Right cardiac atrium (tissue), 5 donors: ENCODE measurements around the gene C2orf76. TPM values are rescaled to one million over a fixed set of nuclear protein-coding genes. Genes with fewer than 3 reads are reported as not detected.
"Not testable (repeated sequence)": the region's sequence is repeated elsewhere in the genome, so short reads cannot be mapped to it uniquely, and the experiment has no call there.

ENCODE experiments used
- ATAC-seq, 2 donors: fragments of 200-7000 bp; cut with Tn5 transposase; one replicate each; pipeline versions ENCODE4 v1.8.0 to v1.9.1; 2020; ENCODE audit warnings: moderate library complexity in 2 of 2, mild to moderate bottlenecking in 1 of 2
- DNase-seq, 3 donors: peaks; one replicate each; pipeline ENCODE4 v3.0.0-alpha.2; 2020
- H3K27ac ChIP-seq: one replicate; pipeline ENCODE4 v1.5.1; 2013; ENCODE audit warnings: mild to moderate bottlenecking, low read length, control low read depth, moderate library complexity
- H3K27me3 ChIP-seq: one replicate; pipeline ENCODE4 v1.6.1; 2013; ENCODE audit not compliant: control insufficient read depth, insufficient read depth
- H3K4me1 ChIP-seq: one replicate; pipeline ENCODE4 v1.6.1; 2013; ENCODE audit warnings: low read length; ENCODE audit not compliant: control insufficient read depth, insufficient read depth
- H3K4me3 ChIP-seq: one replicate; pipeline ENCODE4 v1.5.1; 2013; ENCODE audit warnings: low read length, control low read depth
- H3K9me3 ChIP-seq: one replicate; pipeline ENCODE4 v1.6.1; 2013; ENCODE audit warnings: low read length; ENCODE audit not compliant: control insufficient read depth
- WGBS: extraction: QIAGEN DNeasy Blood & Tissue Kit; methylation state at CpG from one replicate; pipeline ENCODE4 v1.1.7; 2013; 5-methylcytosine and 5-hydroxymethylcytosine counted together
- intact Hi-C, 4 donors: fragments of 100-400 bp; cut with DNase I; formaldehyde crosslinking; loops; one replicate each; pipeline versions ENCODE4 v1.11.0 to v1.14.0; 2022 to 2023
- polyA plus RNA-seq: library from polyadenylated mRNA; stranded (reverse); fragments of 200-250 nt; gene quantifications from one replicate; pipeline ENCODE4 v1.2.3, GENCODE V29; 2013
- total RNA-seq, 4 donors: library from RNA; stranded (reverse); fragmentation: NEBNext Ultra II Directional; extraction: Animal tissue kit (Norgen Biotek cat#: 25700); gene quantifications; one replicate each; pipeline ENCODE4 v1.2.1, GENCODE V29; 2021
- donor health status: healthy with polysubstance abuse.
- donor health status: DM: no; HTN: yes; CAD: no.
- donor health status: DM: no; HTN: no; CAD: no.
- donor health status: DM: no; HTN: yes; CAD: no; lungs with severe emphysema.
- donor health status: DM: yes; HTN: yes; CAD: no.

Gene C2orf76
- total and polyA plus RNA-seq, 5 donors: 11.4 to 27.7 (median 13.0) TPM

DNA sequence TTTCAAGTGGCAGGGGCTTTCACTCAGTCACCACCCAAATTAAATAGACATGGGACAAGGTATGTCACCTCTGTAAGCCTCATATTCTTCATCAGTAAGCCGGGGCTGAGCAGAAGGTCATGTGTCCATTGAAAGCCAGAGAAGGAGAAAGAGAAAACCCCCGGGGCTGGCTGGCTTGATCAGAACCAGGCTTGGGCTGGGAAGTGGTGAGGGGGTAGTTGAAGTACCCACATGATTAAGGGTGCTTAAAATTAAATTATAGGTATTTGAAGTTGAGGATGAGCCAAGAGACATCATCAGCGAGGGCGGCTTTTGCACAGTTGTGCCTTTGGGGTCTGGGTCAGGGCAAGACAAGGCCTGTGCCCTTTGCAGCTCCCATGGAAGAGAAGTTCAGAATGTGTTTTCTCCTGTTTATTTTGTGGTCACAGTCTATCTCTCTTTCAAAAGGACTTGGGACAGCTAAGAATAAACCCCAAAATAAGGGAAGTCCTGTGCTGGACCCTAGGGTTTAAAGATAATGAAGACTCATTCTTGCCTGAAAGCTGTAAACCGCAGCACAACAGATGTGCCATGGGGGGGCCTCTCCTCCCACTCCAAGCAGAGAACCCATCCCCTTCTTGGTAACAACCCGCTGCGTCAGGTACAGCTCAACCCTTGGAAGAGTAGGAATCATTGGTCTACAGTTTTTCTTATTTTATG is 10.8 kb upstream of the C2orf76 start:
- Histone ChIP-seq H3K4me1 (no peaks in the 10 kb centered on the region), H3K9me3 (no peaks in the 10 kb centered on the region), H3K27me3 (no peaks in the 10 kb centered on the region), H3K27ac (no peak overlapping the region), H3K4me3 (no peak overlapping the region)
- DNase-seq: no peak
- ATAC-seq: no peak
- intact Hi-C loops: no loop called here
- WGBS: 85% methylated on average over 7 of the region's 7 CpGs

DNA sequence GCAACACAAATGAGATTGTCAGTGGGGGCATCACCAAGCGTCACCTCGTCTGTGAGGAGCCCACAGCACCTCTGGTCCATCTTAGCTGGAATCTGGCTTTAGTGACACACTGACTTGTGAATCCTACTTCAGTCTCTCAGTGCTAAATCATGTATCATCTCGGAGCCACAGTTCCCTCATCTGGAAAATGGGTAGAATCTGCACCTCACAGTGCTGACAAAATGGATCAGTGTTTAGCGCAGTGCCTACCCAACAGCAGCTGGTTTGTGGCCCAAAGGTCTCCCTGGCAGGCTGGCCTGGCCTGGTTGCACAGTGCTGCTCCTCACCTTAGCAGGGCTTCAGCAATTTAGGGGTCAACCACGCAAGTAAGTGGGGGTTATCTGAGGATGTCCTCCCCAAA is 10.2 kb upstream of the C2orf76 start:
- Histone ChIP-seq H3K27me3 (no peaks in the 10 kb centered on the region), H3K4me1 (no peaks in the 10 kb centered on the region), H3K27ac (no peak overlapping the region), H3K4me3 (no peak overlapping the region), H3K9me3 (no peaks in the 10 kb centered on the region)
- 93% methylated on average over 5 of the region's 5 CpGs for WGBS
- intact Hi-C loops: no loop called here
- no peak for ATAC-seq
- no peak for DNase-seq

DNA sequence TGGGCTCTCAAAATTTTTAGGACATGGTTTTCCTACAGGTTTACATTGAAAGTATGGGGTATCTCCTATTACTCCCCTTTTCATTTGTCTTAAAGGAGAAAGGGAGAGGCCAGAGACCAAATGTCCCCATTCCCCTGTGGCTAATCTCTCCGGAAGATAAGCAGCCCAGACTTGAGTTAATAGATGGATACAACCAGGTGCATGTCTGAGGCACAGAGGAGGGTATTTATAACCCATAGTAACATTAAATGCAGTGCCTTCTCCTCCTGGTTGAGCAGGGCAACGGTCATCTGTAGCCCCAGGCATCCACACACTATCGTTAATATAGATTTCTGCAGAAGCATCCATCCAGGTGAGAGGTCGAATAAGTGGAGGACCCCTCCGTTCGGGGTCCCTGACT is 9.8 kb upstream of the C2orf76 start:
- H3K4me3 ChIP-seq, H3K27ac ChIP-seq, H3K9me3 ChIP-seq, H3K4me1 ChIP-seq, H3K27me3 ChIP-seq, DNase-seq, intact Hi-C loops, ATAC-seq: not testable (repeated sequence)
- 85% methylated on average over 6 of the region's 6 CpGs for WGBS

DNA sequence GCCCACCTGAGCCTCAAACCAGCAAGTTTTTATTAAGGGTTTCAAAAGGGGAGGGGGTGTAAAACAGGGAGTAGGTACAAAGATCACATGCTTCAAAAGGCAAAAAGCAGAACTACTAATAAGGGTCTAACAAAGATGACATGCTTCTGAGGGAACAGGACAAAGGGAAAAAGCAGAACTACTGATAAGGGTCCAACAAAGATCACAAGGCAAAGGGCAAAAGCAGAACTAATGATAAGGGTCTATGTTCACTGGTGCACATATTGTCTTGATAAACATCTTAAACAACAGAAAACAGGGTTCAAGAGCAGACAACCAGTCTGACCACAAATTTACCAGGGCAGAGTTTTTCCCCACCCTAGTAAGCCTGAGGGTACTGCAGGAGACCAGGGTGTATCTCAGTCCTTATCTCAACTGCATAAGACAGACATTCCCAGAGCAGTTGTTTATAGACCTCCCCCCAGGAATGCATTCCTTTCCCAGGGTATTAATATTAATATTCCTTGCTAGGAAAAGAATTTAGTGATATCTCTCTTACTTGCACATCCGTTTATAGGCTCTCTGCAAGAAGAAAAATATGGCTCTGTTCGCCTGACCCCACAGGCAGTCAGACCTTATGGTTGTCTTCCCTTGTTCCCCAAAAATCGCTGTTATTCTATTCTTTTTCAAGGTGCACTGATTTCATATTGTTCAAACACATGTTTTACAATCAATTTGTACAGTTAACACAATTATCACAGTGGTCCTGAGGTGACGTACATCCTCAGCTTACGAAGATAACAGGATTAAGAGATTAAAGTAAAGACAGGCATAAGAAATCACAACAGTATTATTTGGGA is 7.5 kb upstream of the C2orf76 start:
- ATAC-seq, H3K27ac ChIP-seq, intact Hi-C loops, DNase-seq, H3K4me1 ChIP-seq, H3K27me3 ChIP-seq, H3K9me3 ChIP-seq, H3K4me3 ChIP-seq: not testable (repeated sequence)
- WGBS: 95% methylated on average over 5 of the region's 5 CpGs

DNA sequence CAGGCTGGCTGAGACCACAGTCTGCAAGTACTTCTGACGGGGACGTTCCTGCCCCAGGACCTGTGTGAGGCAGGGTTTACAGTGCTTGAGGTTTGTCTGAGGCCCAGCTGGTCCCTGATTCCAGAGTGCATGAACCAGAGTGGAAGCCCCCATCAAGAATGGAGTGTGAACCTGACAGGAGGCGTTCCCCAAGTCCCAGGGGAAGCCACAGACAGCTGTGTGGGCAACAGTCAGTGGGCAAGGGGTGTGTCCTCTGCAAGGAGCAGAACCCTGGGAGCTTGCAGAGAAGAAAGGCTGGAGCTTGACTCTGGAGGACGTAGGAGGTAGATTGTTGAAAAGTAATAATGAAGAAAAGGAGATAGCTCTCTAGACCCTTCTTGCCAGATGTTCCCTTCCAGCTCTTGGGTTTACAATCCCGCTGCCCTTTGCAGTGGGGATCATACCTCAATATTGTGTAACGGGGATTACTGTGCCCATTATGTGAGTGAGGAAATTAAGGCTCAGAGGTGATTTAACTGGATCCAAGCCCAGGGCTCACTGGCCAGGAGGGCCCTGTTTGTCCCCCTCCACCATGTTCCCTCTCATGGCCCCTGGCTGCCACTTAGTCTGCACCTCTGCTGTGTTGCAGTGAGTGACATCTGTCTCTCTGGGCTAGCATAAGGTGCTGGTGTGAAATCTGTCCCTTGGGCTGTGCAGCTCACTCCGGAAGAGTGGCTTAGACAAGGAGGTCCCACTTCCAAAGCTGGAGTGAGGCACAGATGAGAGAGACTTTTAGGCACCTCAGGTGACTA is 6.3 kb upstream of the C2orf76 start:
- Histone ChIP-seq H3K27ac (no peak overlapping the region), H3K9me3 (no peaks in the 10 kb centered on the region), H3K4me1 (peaks cover 1% of the 10 kb centered on the region), H3K4me3 (no peak overlapping the region), H3K27me3 (no peaks in the 10 kb centered on the region)
- 98% methylated on average over 7 of the region's 7 CpGs for whole genome bisulfite sequencing
- no peak for ATAC-seq
- intact Hi-C loops: no loop called here
- no peak for DNase-seq

DNA sequence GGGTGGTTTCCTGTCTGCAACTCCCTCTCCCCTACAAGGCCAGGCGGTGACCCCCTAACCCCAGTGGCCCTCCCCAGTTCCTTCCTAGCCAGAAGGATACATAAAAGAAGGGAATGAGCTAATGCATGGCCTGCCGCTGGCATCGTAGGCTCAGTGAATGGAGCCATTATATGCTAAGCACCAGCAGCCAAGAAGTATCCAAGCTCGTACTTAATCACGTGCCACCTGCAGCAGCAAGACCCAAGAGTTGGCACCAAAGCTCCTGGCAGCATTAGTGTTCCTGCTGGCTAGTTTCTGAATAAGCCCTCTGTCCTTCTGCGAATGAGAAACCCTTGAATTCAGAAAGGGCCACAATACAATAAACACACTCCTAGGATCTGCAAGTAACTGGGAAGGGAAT is 4.5 kb upstream of the C2orf76 start:
- Histone ChIP-seq H3K4me1 (peaks cover 3% of the 10 kb centered on the region), H3K27ac (no peak overlapping the region), H3K4me3 (no peak overlapping the region), H3K9me3 (no peaks in the 10 kb centered on the region), H3K27me3 (no peaks in the 10 kb centered on the region)
- 84% methylated on average over 6 of the region's 6 CpGs for whole genome bisulfite sequencing
- ATAC-seq (no peak), DNase-seq (no peak)
- intact Hi-C loops: no loop called here

DNA sequence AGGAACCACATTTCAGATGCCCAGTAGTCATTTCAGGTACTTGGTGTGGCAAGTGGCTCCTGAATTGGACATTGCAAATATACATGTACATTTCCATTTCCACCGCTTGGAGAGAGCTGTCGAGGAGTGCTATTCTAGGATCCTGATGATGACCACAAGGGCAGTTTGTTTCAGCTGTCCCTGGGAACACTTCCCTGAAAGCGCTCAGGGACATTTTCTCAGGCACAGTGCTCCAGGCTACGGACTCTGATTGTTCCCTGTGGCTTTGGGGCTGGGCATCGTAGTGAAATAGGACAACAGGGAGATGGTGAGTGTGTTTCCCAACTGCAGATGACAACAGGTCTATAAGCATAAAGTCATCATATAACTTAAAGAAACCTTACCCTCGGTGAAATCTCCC is 3.2 kb upstream of the C2orf76 start:
- H3K4me3 ChIP-seq: no peak overlapping the region
- intact Hi-C loops: loop anchor here in 1 of 4 donors (10.0 kb wide), 1 partner anchor 55 kb away; no protein-coding TSS in a partner anchor
- DNase-seq (no peak), ATAC-seq (no peak)
- H3K9me3 ChIP-seq: no peaks in the 10 kb centered on the region
- H3K27ac ChIP-seq: no peak overlapping the region
- H3K4me1 ChIP-seq: peaks cover 3% of the 10 kb centered on the region
- no peaks in the 10 kb centered on the region for H3K27me3 ChIP-seq
- WGBS: 81% methylated on average over 6 of the region's 6 CpGs

DNA sequence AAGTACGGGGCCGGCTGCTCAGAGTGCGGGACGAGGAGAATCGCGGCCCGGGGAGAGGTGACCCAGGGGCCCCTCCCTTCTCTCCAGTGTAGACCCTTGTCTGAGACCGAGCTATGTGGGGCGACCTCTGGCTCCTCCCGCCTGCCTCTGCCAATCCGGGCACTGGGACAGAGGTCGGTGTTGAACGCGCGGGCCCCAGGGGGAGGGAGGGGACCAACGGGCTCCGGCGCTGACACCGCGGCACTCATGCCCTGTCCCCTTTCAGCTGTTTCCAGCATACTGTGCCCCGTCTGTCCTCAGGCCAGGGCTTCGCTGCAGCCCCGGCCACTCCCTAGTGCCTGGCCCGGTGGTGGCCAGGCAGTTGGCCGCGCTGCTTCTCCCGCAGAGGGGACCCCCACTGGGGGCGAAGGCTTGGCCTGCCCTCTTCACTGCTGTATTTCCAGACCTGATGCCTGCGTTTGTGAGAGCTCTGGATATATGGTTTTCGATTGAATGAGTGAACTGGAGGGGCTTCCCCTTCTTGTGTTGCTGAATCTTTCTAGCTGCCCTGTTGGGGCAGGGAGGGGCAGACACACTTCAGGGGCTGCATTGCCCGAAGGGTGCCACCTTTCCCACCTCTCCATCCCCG is 952 bp upstream of the C2orf76 start:
- Histone ChIP-seq H3K9me3 (no peaks in the 10 kb centered on the region), H3K27me3 (no peaks in the 10 kb centered on the region), H3K4me3 (peak overlapping the region; percentile 57), H3K4me1 (peaks cover 3% of the 10 kb centered on the region), H3K27ac (peak overlapping the region; percentile 82)
- intact Hi-C loops: loop anchor here in 1 of 4 donors (10.0 kb wide), 1 partner anchor 53 kb away; no protein-coding TSS in a partner anchor
- 6% methylated on average over 32 of the region's 32 CpGs for WGBS
- peak; percentile 73 to 87 (median 82) for DNase-seq
- ATAC-seq: peak; percentile 74 to 77

DNA sequence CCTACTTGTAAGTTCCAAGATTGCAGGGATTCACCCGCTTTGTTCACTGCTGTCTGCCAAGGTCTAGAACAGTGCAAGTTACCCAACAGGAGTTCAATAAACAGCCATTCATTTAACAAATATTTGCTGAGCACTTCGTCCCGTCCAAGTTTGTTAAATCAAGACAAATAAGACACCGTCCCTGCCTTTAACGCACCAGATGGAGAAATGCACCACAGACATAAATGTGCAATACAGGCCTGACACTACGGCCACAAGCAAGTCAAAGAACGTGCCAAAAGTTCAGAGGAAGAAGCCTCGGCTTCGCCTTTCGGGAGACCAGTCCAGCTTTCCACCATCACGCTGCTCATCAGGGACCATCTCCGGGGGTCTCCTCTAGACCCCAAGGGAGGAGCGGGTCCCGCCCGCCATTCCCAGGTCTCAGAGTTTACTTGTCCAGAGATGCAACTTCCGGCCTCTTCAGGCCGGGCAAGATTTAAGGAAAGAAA is 429 bp downstream of the C2orf76 start:
- intact Hi-C loops: loop anchor here in 1 of 4 donors (10.0 kb wide), 1 partner anchor 51 kb away; no protein-coding TSS in a partner anchor
- no peaks in the 10 kb centered on the region for H3K9me3 ChIP-seq
- no peaks in the 10 kb centered on the region for H3K27me3 ChIP-seq
- DNase-seq (no peak), ATAC-seq (peak in 1 of 2 donors; percentile 0)
- H3K27ac ChIP-seq: peak overlapping the region; percentile 84
- 2% methylated on average over 17 of the region's 17 CpGs for WGBS
- peaks cover 3% of the 10 kb centered on the region for H3K4me1 ChIP-seq
- peak overlapping the region; percentile 57 for H3K4me3 ChIP-seq

DNA sequence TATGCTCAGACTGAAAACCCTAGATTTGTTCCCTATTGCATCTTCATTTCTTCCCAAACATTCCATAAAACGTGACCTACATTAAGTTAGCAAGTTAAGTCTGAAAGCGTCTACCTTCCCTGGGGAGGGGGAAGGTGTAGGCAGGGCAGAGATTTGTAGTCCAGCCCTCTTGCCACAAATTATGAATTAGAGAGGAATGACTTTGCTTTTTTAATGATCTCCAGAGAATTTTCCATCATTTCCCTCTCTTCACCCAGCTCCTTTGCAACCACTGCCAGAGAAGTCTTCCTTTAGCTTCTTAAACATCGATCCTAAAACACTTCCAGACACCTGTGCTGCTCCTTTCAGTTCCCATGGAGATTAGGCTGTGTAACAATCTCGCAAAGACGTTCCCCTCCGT is 1.2 kb downstream of the C2orf76 start:
- peak overlapping the region; percentile 46 for H3K27ac ChIP-seq
- intact Hi-C loops: loop anchor here in 1 of 4 donors (10.0 kb wide), 1 partner anchor 51 kb away; no protein-coding TSS in a partner anchor
- no peaks in the 10 kb centered on the region for H3K27me3 ChIP-seq
- H3K9me3 ChIP-seq: no peaks in the 10 kb centered on the region
- DNase-seq: no peak
- WGBS: 54% methylated on average over 6 of the region's 6 CpGs
- peaks cover 3% of the 10 kb centered on the region for H3K4me1 ChIP-seq
- ATAC-seq: no peak
- peak overlapping the region; percentile 57 for H3K4me3 ChIP-seq
